Activated CD8-positive, alpha-beta memory T cell treated with anti-CD3 and anti-CD28 coated beads for 24 hours (primary cell): Measurements from ENCODE around the gene RDH14.

ENCODE experiments used
- DNase-seq: peaks from one replicate; pipeline ENCODE4 v3.0.0-alpha.2; 2020

RDH14 gene

GRCh38 chr2:18519914-18520450 is 40.5 kb downstream of the RDH14 start:
- DNase-seq = no peak

GRCh38 chr2:18518116-18519111 is 42.0 kb downstream of the RDH14 start:
- DNase-seq = no peak

GRCh38 chr2:18517386-18517785 is 43.1 kb downstream of the RDH14 start:
- DNase-seq = no peak

GRCh38 chr2:18516112-18516511 is 44.3 kb downstream of the RDH14 start:
- no peak for DNase-seq

GRCh38 chr2:18514526-18515461 is 45.7 kb downstream of the RDH14 start:
- no peak for DNase-seq

- no peak for DNase-seq
Observed at GRCh38 chr2:18510775-18511174, 49.7 kb downstream of the RDH14 start.

GRCh38 chr2:18506883-18507509 is 53.5 kb downstream of the RDH14 start:
- DNase-seq = no peak

- DNase-seq = no peak
Observed at GRCh38 chr2:18505703-18506341, 54.6 kb downstream of the RDH14 start.
